GM20431 (cell line): ENCODE results near the gene SPDYE11.
"Not testable (repeated sequence)": the region's sequence is repeated elsewhere in the genome, so short reads cannot be mapped to it uniquely, and the experiment has no call there.

Experiments
- in situ Hi-C: fragments of 300-500 bp; cut with MseI, MboI; formaldehyde crosslinking; loops from one replicate; pipeline ENCODE4 v1.15.0; 2020; ENCODE audit warnings: low sequenced_read_pairs; ENCODE audit not compliant: unreplicated experiment

Gene SPDYE11, protein sequence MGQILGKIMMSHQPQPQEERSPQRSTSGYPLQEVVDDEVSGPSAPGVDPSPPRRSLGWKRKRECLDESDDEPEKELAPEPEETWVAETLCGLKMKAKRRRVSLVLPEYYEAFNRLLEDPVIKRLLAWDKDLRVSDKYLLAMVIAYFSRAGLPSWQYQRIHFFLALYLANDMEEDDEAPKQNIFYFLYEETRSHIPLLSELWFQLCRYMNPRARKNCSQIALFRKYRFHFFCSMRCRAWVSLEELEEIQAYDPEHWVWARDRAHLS

DNA sequence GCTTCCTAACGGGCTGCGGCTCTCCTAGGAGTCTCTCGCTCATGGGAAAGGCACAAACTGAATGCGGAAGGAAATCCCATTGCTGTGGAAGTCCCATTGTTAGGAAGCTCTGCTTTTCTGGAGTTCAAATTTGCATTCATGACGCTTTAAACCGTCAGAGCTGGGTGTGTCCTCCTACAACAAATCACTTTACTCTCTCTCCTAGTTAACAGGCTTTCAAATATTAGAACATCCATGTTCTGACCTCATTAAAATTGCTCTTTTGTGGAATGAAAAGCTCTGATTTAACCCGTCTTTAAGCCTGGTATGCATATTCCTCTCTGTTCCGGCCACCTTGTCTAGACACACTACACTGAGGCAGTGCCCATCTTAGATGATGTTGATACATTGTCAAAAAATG lies at the start of gene SPDYE11:
TSS of gene SPDYE11 (minus strand) at position 101 of the 400 bp plus-strand sequence. CDS start 1,800 bp downstream, outside the sequence.
- in situ Hi-C loops = not testable (repeated sequence)

DNA sequence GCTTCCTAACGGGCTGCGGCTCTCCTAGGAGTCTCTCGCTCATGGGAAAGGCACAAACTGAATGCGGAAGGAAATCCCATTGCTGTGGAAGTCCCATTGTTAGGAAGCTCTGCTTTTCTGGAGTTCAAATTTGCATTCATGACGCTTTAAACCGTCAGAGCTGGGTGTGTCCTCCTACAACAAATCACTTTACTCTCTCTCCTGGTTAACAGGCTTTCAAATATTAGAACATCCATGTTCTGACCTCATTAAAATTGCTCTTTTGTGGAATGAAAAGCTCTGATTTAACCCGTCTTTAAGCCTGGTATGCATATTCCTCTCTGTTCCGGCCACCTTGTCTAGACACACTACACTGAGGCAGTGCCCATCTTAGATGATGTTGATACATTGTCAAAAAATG lies 28.2 kb upstream of the SPDYE11 start, which contains the start of gene SPDYE9:
TSS of gene SPDYE9 (minus strand) at position 101 of the 400 bp plus-strand sequence. CDS start 1,800 bp downstream, outside the sequence.
- in situ Hi-C loops = not testable (repeated sequence)

DNA sequence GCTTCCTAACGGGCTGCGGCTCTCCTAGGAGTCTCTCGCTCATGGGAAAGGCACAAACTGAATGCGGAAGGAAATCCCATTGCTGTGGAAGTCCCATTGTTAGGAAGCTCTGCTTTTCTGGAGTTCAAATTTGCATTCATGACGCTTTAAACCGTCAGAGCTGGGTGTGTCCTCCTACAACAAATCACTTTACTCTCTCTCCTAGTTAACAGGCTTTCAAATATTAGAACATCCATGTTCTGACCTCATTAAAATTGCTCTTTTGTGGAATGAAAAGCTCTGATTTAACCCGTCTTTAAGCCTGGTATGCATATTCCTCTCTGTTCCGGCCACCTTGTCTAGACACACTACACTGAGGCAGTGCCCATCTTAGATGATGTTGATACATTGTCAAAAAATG lies 28.0 kb downstream of the SPDYE11 start, which contains the start of gene SPDYE8:
TSS of gene SPDYE8 (minus strand) at position 101 of the 400 bp plus-strand sequence. CDS start 1,800 bp downstream, outside the sequence.
- in situ Hi-C loops = not testable (repeated sequence)

DNA sequence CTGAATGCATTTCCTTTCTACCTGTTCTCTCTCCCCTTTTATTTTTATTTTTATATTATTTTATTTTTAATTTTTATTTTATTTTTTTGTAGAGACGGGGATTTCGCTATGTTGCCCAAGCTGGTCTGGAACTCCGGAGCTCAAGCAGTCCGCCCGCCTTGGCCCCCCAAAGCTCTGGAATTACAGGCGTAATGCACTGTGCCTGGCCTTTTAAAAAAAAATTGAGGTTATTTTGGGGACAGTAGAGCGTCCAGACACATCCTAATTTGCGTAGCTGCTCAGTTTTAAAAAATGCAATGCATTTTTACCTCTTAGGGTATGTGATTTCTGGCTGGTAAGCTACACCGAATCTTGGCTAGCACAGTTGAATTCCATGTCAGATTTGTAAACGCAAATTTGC lies 51.2 kb downstream of the SPDYE11 start:
- in situ Hi-C loops = not testable (repeated sequence)

DNA sequence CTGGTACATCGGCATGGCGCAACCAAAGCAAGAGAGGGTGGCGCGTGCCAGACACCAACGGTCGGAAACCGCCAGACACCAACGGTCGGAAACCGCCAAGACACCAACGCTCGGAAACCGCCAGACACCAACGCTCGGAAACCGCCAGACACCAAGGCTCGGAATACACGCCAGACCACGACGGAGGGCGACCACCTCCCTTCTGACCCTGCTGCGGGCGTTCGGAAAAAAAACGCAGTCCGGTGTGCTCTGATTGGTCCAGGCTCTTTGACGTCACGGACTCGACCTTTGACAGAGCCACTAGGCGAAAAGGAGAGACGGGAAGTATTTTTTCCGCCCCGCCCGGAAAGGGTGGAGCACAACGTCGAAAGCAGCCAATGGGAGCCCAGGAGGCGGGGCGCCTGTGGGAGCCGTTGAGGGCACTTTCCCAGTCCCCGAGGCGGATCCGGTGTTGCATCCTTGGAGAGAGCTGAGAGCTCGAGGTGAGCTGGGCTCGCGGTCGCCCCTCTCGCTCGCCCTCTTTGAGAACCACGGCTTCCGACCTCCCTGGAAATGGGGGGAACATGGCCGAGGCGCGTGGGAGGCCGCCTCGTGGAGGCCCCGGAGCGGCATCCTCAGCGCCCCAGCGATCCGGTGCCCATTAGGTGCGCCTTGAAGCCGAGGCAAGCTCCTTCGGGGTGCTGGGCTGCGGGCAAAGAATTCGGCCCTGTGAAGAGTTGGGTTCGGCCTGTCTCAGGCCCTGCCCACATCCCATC lies 51.8 kb downstream of the SPDYE11 start:
- in situ Hi-C loops = not testable (repeated sequence)

DNA sequence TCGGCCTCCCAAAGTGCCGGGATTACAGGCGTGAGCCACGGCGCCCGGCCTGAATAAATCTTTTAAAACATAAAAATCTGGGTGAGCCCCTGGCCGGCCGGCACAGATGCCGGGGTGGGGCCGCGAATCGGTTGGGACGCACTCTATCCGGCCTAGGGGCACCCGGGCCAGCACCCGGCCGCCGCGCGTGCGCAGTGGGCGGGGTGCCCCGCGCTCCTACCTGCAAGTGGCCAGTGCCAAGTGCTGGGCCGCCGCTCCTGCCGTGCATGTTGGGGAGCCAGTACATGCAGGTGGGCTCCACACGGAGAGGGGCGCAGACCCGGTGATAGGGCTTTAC lies 52.4 kb downstream of the SPDYE11 start:
- in situ Hi-C loops = not testable (repeated sequence)

DNA sequence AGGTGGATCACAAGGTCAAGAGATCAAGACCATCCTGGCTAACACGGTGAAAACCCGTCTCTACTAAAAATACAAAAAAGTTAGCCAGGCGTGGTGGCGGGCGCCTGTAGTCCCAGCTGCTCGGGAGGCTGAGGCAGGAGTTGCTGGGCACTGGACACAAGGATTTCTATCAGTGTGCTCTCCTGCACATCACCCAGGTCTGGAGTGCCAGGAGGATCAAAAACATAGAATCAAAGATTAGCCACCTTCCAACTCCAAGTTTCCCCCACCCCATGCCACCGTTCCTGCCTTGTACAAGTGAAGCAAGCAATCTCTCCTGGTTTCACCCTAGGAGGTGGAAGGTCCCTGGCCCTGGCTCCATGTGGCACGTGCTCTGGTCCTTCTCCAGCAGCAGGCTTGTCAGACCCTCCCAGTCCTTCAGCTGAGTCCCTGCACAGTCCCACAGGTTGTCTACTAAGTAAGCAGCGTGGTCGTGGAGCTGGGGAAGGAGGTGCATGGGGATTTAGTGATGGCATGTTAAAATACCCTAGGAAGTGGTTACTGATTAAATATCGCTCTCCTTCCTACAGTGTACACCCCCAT lies 59.7 kb downstream of the SPDYE11 start:
- in situ Hi-C loops = not testable (repeated sequence)
